Measurements from ENCODE around the gene CRX.

- no peak for TF ChIP-seq CTCF (IDR thresholded peaks at IDR 0.05 in 8 of 11, conservative IDR thresholded peaks at IDR 0.05 in 3 of 11)
- TF ChIP-seq POLR2A (IDR thresholded peaks at IDR 0.05) = no peak
These were observed 40.0 kb upstream of the CRX start for GRCh38 chr19:47781590-47782262.

Data from spleen (tissue), 7 donors.